Stimulated activated CD8-positive, alpha-beta memory T cell treated with anti-CD3 and anti-CD28 coated beads, Interleukin-15, amount 100 ng/mL, for 48 hours (primary cell): Measurements from ENCODE around the gene EPAS1.

Experiments used
- DNase-seq, 2 donors: peaks; one replicate each; pipeline ENCODE4 v3.0.0-alpha.2; 2020; ENCODE audit warnings: low read depth in 2 of 2

Gene EPAS1

GRCh38 chr2:46364797-46365457 is 67.7 kb downstream of the EPAS1 start:
- no peak for DNase-seq

DNA sequence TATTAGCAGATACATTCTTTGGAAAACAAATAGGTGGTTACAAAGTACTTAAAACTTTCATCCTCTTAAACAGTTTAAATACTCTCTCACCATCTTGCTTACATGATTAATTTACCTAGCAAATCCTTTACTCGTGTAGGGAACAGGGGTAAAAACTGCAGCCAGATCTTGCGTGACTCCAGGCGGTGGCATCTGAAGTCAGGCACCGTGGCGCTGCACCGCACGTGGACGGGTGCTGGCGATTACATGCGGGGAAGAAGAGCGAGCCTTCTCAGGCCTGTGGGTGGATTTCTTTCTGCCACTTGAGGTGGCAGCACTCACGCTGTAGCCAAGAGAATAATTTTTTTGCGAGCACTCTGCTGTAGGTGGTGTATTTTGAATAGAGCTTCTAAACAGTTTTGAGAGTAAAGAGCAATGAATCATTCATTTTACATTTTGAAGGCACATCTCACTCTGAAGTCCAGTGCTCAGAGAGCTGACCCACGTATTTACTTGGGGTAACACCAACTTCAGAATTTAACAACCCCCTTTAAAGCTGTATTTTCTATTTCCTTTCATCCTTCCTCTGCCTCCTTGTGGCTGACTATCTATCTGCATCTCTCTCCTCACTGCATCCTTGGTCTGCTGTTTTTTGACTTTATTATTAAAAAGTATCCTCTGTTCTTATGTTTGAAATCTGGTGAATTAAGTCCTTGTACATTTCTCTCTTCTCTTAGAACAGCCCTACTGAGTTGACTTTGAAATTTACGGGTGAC is 68.9 kb downstream of the EPAS1 start:
- DNase-seq = no peak

GRCh38 chr2:46366668-46367052 is 69.5 kb downstream of the EPAS1 start:
- DNase-seq = no peak

GRCh38 chr2:46367286-46367685 is 70.1 kb downstream of the EPAS1 start:
- no peak for DNase-seq

- no peak for DNase-seq
Observed at GRCh38 chr2:46368401-46368800, 71.2 kb downstream of the EPAS1 start.

GRCh38 chr2:46369783-46370182 is 72.6 kb downstream of the EPAS1 start:
- DNase-seq = no peak

DNA sequence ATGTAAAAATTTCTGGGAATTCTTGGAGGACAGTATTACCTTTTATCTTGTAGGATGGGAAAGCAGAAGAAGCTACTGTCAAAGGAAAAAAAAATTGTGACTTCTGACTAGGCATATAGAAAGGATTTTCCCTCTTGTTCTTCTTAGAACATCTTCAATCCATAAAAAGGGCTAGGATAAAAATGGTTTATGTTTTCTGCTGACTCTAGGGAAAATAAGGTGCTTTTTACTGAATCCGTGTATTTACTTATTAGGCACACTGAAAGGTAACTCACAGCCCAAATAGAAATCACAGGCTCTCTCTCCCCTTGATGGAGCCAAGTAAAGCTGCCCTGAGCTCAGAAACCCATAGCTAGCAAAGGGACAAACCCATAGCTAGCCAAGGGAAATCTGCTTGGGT is 74.6 kb downstream of the EPAS1 start:
- DNase-seq = no peak

- no peak for DNase-seq
Observed at GRCh38 chr2:46372475-46372874, 75.3 kb downstream of the EPAS1 start.

DNA sequence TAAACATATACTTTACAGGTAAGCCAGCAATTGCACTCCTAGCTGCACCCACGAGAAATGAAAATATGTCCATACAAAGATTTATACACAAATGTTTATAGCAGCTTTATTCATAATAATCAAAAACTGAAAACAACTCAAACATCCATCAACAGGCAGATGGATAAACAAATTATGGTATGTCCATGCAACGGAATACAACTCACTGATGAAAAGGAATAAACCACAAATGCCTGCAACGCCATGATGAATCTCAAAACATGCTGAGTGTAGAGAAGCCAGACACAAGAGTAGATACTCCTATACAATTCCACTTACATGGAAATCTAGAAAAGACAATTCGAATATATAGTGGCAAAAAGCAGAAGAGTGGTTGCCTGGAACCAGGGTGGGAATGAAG is 76.0 kb downstream of the EPAS1 start:
- DNase-seq = no peak

GRCh38 chr2:46375566-46376125 is 78.4 kb downstream of the EPAS1 start:
- no peak for DNase-seq

GRCh38 chr2:46376586-46376985 is 79.4 kb downstream of the EPAS1 start:
- no peak for DNase-seq

- DNase-seq = no peak
Observed at GRCh38 chr2:46377101-46377581, 79.9 kb downstream of the EPAS1 start.

- DNase-seq = no peak
Observed at GRCh38 chr2:46377666-46378560, 80.7 kb downstream of the EPAS1 start.

DNA sequence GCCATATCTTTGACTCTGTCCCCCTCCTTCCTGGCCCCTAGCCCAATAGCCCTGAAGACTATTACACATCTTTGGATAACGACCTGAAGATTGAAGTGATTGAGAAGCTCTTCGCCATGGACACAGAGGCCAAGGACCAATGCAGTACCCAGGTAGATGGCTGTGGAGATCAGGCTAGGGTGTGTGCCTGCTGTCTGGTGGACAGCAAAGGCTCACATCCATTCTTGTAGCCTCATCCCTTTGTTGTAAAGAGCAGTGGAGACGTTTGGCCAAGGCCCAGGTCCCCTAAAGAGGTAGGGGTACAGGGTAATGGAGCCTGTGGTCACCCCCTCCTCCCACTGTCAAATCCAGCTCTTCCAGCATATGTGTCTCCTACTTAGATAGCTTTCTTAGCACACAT is 81.4 kb downstream of the EPAS1 start:
- DNase-seq = no peak

- DNase-seq = no peak
Observed at GRCh38 chr2:46379213-46380037, 82.2 kb downstream of the EPAS1 start.

- DNase-seq = no peak
Observed at GRCh38 chr2:46380038-46380940, 83.1 kb downstream of the EPAS1 start.

- DNase-seq = no peak
Observed at GRCh38 chr2:46381263-46381849, 84.1 kb downstream of the EPAS1 start.

DNA sequence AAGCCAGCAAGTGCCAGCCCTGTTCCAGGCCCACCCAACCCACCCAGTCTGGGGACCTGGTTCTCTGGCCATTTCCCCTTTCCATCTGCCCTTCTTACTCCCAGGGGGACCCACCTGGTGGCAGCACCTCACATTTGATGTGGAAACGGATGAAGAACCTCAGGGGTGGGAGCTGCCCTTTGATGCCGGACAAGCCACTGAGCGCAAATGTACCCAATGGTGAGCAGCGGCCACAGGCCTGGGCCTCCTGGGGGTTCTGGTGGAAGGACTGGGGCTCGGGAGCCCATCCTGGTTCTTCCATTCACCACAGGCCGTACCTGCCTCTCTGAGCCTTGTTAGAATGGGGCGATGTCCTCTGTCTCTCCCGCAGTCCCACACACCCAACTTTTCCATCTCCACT is 84.7 kb downstream of the EPAS1 start:
- DNase-seq = no peak

DNA sequence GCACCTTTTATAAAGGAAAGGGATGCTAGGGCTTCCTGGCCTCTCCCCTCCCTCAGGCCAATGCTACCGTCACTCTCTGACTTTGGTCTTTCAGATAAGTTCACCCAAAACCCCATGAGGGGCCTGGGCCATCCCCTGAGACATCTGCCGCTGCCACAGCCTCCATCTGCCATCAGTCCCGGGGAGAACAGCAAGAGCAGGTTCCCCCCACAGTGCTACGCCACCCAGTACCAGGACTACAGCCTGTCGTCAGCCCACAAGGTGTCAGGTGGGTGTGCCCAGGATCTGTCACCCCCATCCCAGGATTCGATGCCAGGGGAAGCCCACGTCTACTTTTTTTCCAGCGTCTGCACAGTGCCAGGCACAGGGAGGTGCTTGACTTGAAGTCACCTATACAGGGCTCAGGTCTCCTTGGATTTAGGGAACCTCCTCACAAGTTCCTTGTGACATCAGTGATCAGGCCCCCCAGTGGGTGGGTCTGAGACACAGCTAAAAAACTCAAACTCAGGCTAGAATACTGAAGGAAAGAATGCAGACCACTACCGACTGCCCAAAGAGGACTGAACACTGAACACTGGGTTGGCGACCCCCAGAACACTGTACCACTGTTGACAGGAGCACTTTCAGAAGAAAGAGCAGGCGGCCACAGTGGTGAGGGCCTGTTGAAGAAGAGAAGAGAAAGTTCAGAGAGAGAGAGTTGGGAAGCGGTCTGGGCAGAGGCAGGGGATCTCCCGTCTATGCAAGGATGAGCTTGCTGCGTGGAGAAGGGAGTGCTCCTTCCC is 85.3 kb downstream of the EPAS1 start:
- DNase-seq = no peak
